Measurements from ENCODE around the gene ATG10.

ATG10 gene

GRCh38 chr5:81961651-81962440 lies 10.0 kb upstream of the ATG10 start:
- no peak overlapping the region for H3K4me3 ChIP-seq (ENCODE audit: low read depth, low read length)
- in situ Hi-C loops (cut with HindIII; ENCODE audit: low sequenced_read_pairs), result no loop called here
- DNase-seq (ENCODE audit: low read depth, low spot score), result no peak
- TF ChIP-seq, protein P1, sequence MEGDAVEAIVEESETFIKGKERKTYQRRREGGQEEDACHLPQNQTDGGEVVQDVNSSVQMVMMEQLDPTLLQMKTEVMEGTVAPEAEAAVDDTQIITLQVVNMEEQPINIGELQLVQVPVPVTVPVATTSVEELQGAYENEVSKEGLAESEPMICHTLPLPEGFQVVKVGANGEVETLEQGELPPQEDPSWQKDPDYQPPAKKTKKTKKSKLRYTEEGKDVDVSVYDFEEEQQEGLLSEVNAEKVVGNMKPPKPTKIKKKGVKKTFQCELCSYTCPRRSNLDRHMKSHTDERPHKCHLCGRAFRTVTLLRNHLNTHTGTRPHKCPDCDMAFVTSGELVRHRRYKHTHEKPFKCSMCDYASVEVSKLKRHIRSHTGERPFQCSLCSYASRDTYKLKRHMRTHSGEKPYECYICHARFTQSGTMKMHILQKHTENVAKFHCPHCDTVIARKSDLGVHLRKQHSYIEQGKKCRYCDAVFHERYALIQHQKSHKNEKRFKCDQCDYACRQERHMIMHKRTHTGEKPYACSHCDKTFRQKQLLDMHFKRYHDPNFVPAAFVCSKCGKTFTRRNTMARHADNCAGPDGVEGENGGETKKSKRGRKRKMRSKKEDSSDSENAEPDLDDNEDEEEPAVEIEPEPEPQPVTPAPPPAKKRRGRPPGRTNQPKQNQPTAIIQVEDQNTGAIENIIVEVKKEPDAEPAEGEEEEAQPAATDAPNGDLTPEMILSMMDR (IDR thresholded peaks at IDR 0.05; ENCODE audit: low read depth, low read length), result no peak

- in situ Hi-C loops (cut with HindIII; ENCODE audit: low sequenced_read_pairs), result no loop called here
- H3K4me3 ChIP-seq (ENCODE audit: low read depth, low read length), result no peak overlapping the region
- TF ChIP-seq, protein P1 (IDR thresholded peaks at IDR 0.05; ENCODE audit: low read depth, low read length), result no peak
- DNase-seq (ENCODE audit: low read depth, low spot score), result no peak
These were observed 8.3 kb upstream of the ATG10 start for GRCh38 chr5:81963544-81963943.

- TF ChIP-seq, protein P1 (IDR thresholded peaks at IDR 0.05; ENCODE audit: low read depth, low read length), result no peak
- in situ Hi-C loops (cut with HindIII; ENCODE audit: low sequenced_read_pairs), result no loop called here
- H3K4me3 ChIP-seq (ENCODE audit: low read depth, low read length), result no peak overlapping the region
- peak; percentile 6 for DNase-seq (ENCODE audit: low read depth, low spot score)
These were observed 6.3 kb upstream of the ATG10 start for GRCh38 chr5:81965524-81965923.

DNA sequence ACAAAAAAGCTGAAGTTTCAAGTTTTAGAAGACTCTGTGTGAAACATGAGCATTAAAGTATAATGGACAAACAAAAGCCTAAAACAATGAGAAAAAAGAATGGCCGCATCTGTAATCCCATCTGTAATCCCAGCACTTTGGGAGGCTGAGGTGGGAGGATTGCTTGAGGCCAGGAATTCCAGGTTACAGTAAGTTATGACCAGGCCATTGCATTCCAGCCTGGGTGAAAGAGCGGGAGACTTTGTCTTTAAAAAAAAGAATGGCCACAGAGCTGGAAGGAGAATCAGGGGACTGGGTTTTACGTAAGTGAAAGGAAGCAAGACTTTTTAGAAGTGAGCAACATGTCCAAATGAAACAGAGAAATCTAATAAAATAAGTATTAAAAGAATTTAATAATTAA lies 2.6 kb upstream of the ATG10 start:
- TF ChIP-seq, protein P1 (IDR thresholded peaks at IDR 0.05; ENCODE audit: low read depth, low read length), result no peak
- in situ Hi-C loops (cut with HindIII; ENCODE audit: low sequenced_read_pairs), result no loop called here
- no peak overlapping the region for H3K4me3 ChIP-seq (ENCODE audit: low read depth, low read length)
- no peak for DNase-seq (ENCODE audit: low read depth, low spot score)

- no peak for DNase-seq (ENCODE audit: low read depth, low spot score)
- in situ Hi-C loops (cut with HindIII; ENCODE audit: low sequenced_read_pairs), result no loop called here
- TF ChIP-seq, protein P1 (IDR thresholded peaks at IDR 0.05; ENCODE audit: low read depth, low read length), result no peak
These were observed 1.9 kb upstream of the ATG10 start for GRCh38 chr5:81969912-81970311.

GRCh38 chr5:81971111-81971711 lies 612 bp upstream of the ATG10 start:
- TF ChIP-seq, protein P1 (IDR thresholded peaks at IDR 0.05; ENCODE audit: low read depth, low read length), result no peak
- DNase-seq (ENCODE audit: low read depth, low spot score), result peak; percentile 62
- in situ Hi-C loops (cut with HindIII; ENCODE audit: low sequenced_read_pairs), result no loop called here

More at GRCh38 chr5:81969912-81970311, 1.9 kb upstream of the ATG10 start:
- H3K4me3 ChIP-seq (ENCODE audit: low read depth, low read length), result no peak overlapping the region

More at GRCh38 chr5:81971111-81971711, 612 bp upstream of the ATG10 start:
- H3K4me3 ChIP-seq (ENCODE audit: low read depth, low read length), result peak overlapping the region; percentile 71

Data from astrocyte of the spinal cord (primary cell).